ENCODE measurements around the gene ALOX15B.

Gene ALOX15B

DNA sequence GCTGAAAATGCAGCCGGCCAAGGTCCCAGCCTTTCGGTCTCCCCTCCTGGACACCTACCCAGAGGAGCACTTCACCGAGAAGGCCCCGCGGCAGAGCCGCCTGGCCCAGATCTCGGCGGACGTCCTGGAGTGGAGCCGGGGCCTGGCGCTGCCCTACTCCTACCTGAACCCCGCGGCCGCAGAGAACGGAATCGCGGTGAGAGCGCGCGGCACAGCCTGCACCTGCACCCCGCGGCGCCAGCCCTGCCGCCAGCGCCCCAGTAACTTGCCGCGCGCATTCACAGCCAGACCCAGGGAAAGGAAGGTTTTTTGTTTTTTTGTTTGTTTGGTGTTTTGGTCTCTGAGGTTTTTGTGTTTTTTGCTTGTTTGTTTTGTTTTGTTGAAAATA lies 33.5 kb downstream of the ALOX15B start:
- no peak for TF ChIP-seq TAF1 (IDR thresholded peaks at IDR 0.05; ENCODE audit: low read depth)
- no peak for TF ChIP-seq CEBPB (IDR thresholded peaks at IDR 0.05)
- TF ChIP-seq EGR1 (IDR thresholded peaks at IDR 0.05): no peak
- no peak for TF ChIP-seq CREB1 (IDR thresholded peaks at IDR 0.05; ENCODE audit: low read depth)
- no peak for TF ChIP-seq FOXM1 (IDR thresholded peaks at IDR 0.05; ENCODE audit: borderline replicate concordance, low read depth)
- TF ChIP-seq, protein P1, sequence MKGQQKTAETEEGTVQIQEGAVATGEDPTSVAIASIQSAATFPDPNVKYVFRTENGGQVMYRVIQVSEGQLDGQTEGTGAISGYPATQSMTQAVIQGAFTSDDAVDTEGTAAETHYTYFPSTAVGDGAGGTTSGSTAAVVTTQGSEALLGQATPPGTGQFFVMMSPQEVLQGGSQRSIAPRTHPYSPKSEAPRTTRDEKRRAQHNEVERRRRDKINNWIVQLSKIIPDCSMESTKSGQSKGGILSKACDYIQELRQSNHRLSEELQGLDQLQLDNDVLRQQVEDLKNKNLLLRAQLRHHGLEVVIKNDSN (IDR thresholded peaks at IDR 0.05): no peak
- no peak for TF ChIP-seq NFIC (IDR thresholded peaks at IDR 0.05)
- no peak for TF ChIP-seq TEAD4 (IDR thresholded peaks at IDR 0.05)
- TF ChIP-seq RAD21 (IDR thresholded peaks at IDR 0.05; ENCODE audit: low read depth): no peak
- TF ChIP-seq, protein P2, sequence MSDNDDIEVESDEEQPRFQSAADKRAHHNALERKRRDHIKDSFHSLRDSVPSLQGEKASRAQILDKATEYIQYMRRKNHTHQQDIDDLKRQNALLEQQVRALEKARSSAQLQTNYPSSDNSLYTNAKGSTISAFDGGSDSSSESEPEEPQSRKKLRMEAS (IDR thresholded peaks at IDR 0.05): no peak
- TF ChIP-seq, protein P3, sequence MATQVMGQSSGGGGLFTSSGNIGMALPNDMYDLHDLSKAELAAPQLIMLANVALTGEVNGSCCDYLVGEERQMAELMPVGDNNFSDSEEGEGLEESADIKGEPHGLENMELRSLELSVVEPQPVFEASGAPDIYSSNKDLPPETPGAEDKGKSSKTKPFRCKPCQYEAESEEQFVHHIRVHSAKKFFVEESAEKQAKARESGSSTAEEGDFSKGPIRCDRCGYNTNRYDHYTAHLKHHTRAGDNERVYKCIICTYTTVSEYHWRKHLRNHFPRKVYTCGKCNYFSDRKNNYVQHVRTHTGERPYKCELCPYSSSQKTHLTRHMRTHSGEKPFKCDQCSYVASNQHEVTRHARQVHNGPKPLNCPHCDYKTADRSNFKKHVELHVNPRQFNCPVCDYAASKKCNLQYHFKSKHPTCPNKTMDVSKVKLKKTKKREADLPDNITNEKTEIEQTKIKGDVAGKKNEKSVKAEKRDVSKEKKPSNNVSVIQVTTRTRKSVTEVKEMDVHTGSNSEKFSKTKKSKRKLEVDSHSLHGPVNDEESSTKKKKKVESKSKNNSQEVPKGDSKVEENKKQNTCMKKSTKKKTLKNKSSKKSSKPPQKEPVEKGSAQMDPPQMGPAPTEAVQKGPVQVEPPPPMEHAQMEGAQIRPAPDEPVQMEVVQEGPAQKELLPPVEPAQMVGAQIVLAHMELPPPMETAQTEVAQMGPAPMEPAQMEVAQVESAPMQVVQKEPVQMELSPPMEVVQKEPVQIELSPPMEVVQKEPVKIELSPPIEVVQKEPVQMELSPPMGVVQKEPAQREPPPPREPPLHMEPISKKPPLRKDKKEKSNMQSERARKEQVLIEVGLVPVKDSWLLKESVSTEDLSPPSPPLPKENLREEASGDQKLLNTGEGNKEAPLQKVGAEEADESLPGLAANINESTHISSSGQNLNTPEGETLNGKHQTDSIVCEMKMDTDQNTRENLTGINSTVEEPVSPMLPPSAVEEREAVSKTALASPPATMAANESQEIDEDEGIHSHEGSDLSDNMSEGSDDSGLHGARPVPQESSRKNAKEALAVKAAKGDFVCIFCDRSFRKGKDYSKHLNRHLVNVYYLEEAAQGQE (IDR thresholded peaks at IDR 0.05; ENCODE audit: low read depth): no peak
- TF ChIP-seq ZBTB7A (IDR thresholded peaks at IDR 0.05; ENCODE audit: low read depth): no peak
- TF ChIP-seq YY1 (IDR thresholded peaks at IDR 0.05; ENCODE audit: low read depth): no peak
- no peak for TF ChIP-seq EP300 (IDR thresholded peaks at IDR 0.05; ENCODE audit: borderline replicate concordance)
- no peak for TF ChIP-seq TCF12 (IDR thresholded peaks at IDR 0.05; ENCODE audit: low read depth)

DNA sequence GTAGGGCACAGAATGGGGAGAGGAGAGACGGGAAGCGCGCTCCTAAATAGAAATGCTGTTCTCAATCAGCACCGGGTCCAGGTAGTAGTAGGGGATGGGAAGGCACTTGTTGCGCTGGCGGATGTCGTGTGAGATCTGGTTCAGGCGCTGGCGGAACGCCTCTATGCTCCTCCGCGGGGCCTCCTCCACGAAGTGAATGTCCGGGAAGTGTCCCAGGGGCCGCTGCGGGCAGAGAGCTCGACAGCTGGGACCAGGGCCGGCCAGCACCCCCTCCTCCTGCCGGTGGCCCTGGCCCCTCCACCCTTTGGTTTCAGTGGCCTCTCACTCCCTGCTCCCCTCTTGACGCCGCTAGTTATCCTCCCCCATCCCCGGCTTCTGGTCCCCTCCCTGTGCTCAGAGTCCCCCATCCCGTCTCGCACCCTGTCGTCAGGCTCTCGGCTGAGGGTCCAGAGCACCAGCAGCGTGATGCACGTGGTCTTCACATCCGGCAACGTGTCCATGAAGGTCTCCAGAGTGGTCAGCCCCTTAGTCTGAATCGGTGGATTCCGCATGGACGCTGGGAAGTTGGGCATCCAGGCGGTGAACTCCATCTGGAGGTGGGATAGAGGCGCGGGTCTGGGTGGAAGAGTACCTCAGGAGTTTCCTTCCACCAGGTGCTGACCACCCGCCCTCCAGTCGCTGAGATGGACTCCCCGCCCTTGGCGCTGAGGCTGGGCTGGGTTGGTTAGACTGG lies 34.0 kb downstream of the ALOX15B start:
- TF ChIP-seq ZBTB7A (IDR thresholded peaks at IDR 0.05; ENCODE audit: low read depth) (no peak), TEAD4 (IDR thresholded peaks at IDR 0.05) (no peak), TCF12 (IDR thresholded peaks at IDR 0.05; ENCODE audit: low read depth) (no peak), EGR1 (IDR thresholded peaks at IDR 0.05) (no peak), RAD21 (IDR thresholded peaks at IDR 0.05; ENCODE audit: low read depth) (no peak), CEBPB (IDR thresholded peaks at IDR 0.05) (no peak), TAF1 (IDR thresholded peaks at IDR 0.05; ENCODE audit: low read depth) (no peak), FOXM1 (IDR thresholded peaks at IDR 0.05; ENCODE audit: borderline replicate concordance, low read depth) (no peak), CREB1 (IDR thresholded peaks at IDR 0.05; ENCODE audit: low read depth) (no peak)
- TF ChIP-seq, protein P3 (IDR thresholded peaks at IDR 0.05; ENCODE audit: low read depth): no peak
- TF ChIP-seq, protein P1 (IDR thresholded peaks at IDR 0.05): no peak

DNA sequence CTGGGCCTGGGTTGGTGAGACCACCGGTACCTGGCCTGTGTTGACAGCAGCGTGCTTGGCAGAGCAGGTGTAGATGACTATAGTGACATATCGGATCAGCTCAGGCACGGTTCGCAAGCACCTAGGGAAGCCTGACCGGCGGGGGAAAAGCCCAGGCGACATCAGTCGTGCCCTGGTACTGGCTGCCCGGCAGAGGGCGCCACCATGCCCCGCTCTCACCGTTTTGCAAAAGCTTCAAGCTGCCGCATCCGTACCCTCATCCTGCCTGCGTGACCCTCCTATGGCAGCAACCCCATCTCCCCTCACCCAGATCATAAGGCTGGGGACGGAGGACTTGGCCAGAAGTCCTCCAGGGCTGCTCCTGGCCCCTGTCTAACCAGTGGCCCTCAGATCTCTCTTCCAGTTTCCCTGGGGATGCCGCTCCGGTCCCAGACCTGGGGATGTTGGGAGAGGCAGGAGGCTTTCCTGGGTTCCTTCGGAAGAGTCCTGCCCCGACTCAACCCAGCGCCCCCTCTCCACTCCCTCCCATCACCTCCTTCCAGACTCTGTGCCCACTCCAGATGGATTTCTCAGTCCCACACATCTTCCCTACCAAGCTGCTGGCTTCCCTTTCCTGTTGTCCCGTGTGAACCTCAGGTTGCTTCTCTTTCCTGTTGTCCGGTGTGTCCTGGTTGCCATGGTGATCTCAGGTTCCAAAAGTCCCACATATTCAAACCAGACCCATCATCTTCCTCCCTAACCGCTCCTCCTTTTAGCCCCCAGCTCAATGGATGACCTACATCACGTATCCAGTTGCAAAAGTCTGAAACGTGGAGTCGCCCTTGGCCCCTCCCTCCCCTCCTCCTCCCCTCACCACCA lies 35.0 kb downstream of the ALOX15B start:
- no peak for TF ChIP-seq CREB1 (IDR thresholded peaks at IDR 0.05; ENCODE audit: low read depth)
- peak; percentile 47; the same call in 1 of the 2 replicates for TF ChIP-seq RAD21 (IDR thresholded peaks at IDR 0.05; ENCODE audit: low read depth)

DNA sequence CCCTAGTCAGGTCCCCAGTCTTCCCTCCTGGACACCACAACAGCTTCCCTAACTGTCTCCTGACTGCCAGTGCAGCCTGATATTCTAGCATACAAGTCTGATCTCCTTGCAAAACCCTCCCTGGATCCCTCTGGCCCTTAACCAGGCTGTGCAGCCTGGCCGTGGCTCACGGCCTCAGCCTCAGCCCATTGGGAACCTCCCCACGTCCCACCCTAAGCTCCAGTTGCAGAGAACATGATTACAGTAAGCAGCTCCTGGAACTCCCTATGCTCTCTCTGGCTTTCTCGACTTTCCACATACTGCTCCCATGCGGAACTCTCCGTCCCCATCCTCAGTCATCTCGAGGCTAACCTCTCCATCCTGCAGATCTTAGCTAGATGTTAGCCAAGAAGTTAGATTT lies 35.7 kb downstream of the ALOX15B start:
- TF ChIP-seq NFIC (IDR thresholded peaks at IDR 0.05) (no peak), EP300 (IDR thresholded peaks at IDR 0.05; ENCODE audit: borderline replicate concordance) (no peak), FOXM1 (IDR thresholded peaks at IDR 0.05; ENCODE audit: borderline replicate concordance, low read depth) (no peak), ZBTB7A (IDR thresholded peaks at IDR 0.05; ENCODE audit: low read depth) (no peak), EGR1 (IDR thresholded peaks at IDR 0.05) (no peak), YY1 (IDR thresholded peaks at IDR 0.05; ENCODE audit: low read depth) (no peak), TCF12 (IDR thresholded peaks at IDR 0.05; ENCODE audit: low read depth) (no peak), TEAD4 (IDR thresholded peaks at IDR 0.05) (no peak), RAD21 (IDR thresholded peaks at IDR 0.05; ENCODE audit: low read depth) (no peak)
- TF ChIP-seq, protein P1 (IDR thresholded peaks at IDR 0.05): no peak

DNA sequence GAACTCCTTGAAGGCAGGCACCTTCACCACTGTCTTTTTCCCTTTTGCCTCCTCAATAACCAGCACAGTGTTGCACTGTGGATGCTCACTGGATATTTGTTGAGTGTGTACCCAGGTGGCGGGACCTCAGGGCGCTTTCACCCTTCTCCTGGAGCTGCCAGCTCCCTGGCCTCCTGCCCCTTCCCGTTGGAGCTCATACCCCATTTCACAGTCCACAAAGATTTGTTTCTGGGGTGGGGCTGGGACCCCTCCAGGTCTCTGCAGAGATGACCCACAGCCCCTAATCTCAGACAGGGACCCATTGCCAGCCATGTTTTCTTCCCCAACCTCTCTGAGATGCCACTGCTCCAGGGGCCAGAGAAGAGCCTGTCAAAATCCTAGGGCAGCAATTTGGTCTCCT lies 36.2 kb downstream of the ALOX15B start:
- no peak for TF ChIP-seq YY1 (IDR thresholded peaks at IDR 0.05; ENCODE audit: low read depth)
- no peak for TF ChIP-seq TEAD4 (IDR thresholded peaks at IDR 0.05)
- TF ChIP-seq NFIC (IDR thresholded peaks at IDR 0.05): no peak
- TF ChIP-seq TAF1 (IDR thresholded peaks at IDR 0.05; ENCODE audit: low read depth): no peak
- TF ChIP-seq TCF12 (IDR thresholded peaks at IDR 0.05; ENCODE audit: low read depth): no peak
- TF ChIP-seq ZBTB7A (IDR thresholded peaks at IDR 0.05; ENCODE audit: low read depth): no peak
- TF ChIP-seq, protein P1 (IDR thresholded peaks at IDR 0.05): no peak
- TF ChIP-seq CREB1 (IDR thresholded peaks at IDR 0.05; ENCODE audit: low read depth): no peak
- no peak for TF ChIP-seq EGR1 (IDR thresholded peaks at IDR 0.05)
- no peak for TF ChIP-seq EP300 (IDR thresholded peaks at IDR 0.05; ENCODE audit: borderline replicate concordance)
- no peak for TF ChIP-seq FOXM1 (IDR thresholded peaks at IDR 0.05; ENCODE audit: borderline replicate concordance, low read depth)
- TF ChIP-seq, protein P3 (IDR thresholded peaks at IDR 0.05; ENCODE audit: low read depth): no peak
- TF ChIP-seq CEBPB (IDR thresholded peaks at IDR 0.05): no peak
- TF ChIP-seq, protein P2 (IDR thresholded peaks at IDR 0.05): no peak
- no peak for TF ChIP-seq RAD21 (IDR thresholded peaks at IDR 0.05; ENCODE audit: low read depth)
